OCI-M2 (cell line): ENCODE results near the gene GLIPR1L2.
A peak's percentile ranks its signal among the peaks of the same experiment; 100 is the strongest.
"Not testable (repeated sequence)": the region's sequence is repeated elsewhere in the genome, so short reads cannot be mapped to it uniquely, and the experiment has no call there.

Experiments
- DNase-seq: peaks from one replicate; lab custom pipeline; 2025; ENCODE audit not compliant: unreplicated experiment; lab: John Stamatoyannopoulos, UW

The GLIPR1L2 gene

GRCh38 chr12:75390899-75391538 is at the start of gene GLIPR1L2:
Gene GLIPR1L2 (plus strand): TSS chr12:75391089. CDS start chr12:75391117, 28 bp downstream.
- peak; percentile 81 for DNase-seq

GRCh38 chr12:75341873-75342272 is 49.0 kb upstream of the GLIPR1L2 start:
- DNase-seq = no peak

- DNase-seq = no peak
Observed at GRCh38 chr12:75345531-75345930, 45.4 kb upstream of the GLIPR1L2 start.

- DNase-seq = not testable (repeated sequence)
Observed at GRCh38 chr12:75346215-75346614, 44.7 kb upstream of the GLIPR1L2 start.

- no peak for DNase-seq
Observed at GRCh38 chr12:75349946-75350345, 40.9 kb upstream of the GLIPR1L2 start.

- DNase-seq = no peak
Observed at GRCh38 chr12:75350413-75350812, 40.5 kb upstream of the GLIPR1L2 start.

GRCh38 chr12:75354011-75354410 is 36.9 kb upstream of the GLIPR1L2 start:
- DNase-seq = no peak

- no peak for DNase-seq
Observed at GRCh38 chr12:75360920-75361319, 30.0 kb upstream of the GLIPR1L2 start.

- DNase-seq = no peak
Observed at GRCh38 chr12:75361408-75361807, 29.5 kb upstream of the GLIPR1L2 start.

GRCh38 chr12:75364919-75365318 is 26.0 kb upstream of the GLIPR1L2 start:
- DNase-seq = no peak

GRCh38 chr12:75366629-75367028 is 24.3 kb upstream of the GLIPR1L2 start:
- no peak for DNase-seq

GRCh38 chr12:75374971-75375370 is 15.9 kb upstream of the GLIPR1L2 start:
- no peak for DNase-seq

- no peak for DNase-seq
Observed at GRCh38 chr12:75378354-75378753, 12.5 kb upstream of the GLIPR1L2 start.

- no peak for DNase-seq
Observed at GRCh38 chr12:75389061-75389460, 1.8 kb upstream of the GLIPR1L2 start.

GRCh38 chr12:75389706-75390105 is 1.2 kb upstream of the GLIPR1L2 start:
- no peak for DNase-seq

GRCh38 chr12:75390156-75390898 is 562 bp upstream of the GLIPR1L2 start:
- DNase-seq = no peak

GRCh38 chr12:75404231-75404630 is 13.3 kb downstream of the GLIPR1L2 start:
- DNase-seq = no peak

- DNase-seq = no peak
Observed at GRCh38 chr12:75407683-75408082, 16.8 kb downstream of the GLIPR1L2 start.

GRCh38 chr12:75409830-75410229 is 18.9 kb downstream of the GLIPR1L2 start:
- no peak for DNase-seq

- no peak for DNase-seq
Observed at GRCh38 chr12:75414671-75415070, 23.8 kb downstream of the GLIPR1L2 start.

GRCh38 chr12:75419841-75420240 is 29.0 kb downstream of the GLIPR1L2 start:
- DNase-seq = no peak

GRCh38 chr12:75427491-75427890 is 36.6 kb downstream of the GLIPR1L2 start:
- no peak for DNase-seq

GRCh38 chr12:75428767-75429166 is 37.9 kb downstream of the GLIPR1L2 start:
- DNase-seq = no peak
